ENCODE measurements around the gene POU2F1.

DNA sequence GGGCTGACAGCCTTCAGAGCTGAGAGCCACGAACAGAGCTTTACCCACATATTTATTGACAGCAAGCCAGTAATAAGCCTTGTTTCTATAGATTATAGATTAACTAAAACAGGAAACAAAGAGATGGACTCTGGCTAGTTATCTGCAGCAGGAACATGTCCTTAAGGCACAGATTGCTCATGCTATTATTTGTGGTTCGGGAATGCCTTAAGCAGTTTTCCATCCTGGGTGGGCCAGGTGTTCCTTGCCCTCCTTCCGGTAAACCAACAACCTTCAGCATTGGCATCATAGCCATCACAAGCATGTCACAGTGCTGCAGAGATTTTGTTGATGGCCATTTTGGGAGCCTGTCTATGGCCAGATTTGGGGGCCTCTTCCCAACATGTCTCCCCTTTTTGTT, 96.8 kb downstream of the POU2F1 start:
- TF ChIP-seq, protein P1, sequence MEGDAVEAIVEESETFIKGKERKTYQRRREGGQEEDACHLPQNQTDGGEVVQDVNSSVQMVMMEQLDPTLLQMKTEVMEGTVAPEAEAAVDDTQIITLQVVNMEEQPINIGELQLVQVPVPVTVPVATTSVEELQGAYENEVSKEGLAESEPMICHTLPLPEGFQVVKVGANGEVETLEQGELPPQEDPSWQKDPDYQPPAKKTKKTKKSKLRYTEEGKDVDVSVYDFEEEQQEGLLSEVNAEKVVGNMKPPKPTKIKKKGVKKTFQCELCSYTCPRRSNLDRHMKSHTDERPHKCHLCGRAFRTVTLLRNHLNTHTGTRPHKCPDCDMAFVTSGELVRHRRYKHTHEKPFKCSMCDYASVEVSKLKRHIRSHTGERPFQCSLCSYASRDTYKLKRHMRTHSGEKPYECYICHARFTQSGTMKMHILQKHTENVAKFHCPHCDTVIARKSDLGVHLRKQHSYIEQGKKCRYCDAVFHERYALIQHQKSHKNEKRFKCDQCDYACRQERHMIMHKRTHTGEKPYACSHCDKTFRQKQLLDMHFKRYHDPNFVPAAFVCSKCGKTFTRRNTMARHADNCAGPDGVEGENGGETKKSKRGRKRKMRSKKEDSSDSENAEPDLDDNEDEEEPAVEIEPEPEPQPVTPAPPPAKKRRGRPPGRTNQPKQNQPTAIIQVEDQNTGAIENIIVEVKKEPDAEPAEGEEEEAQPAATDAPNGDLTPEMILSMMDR (IDR thresholded peaks at IDR 0.05): no peak
- TF ChIP-seq POLR2A (IDR thresholded peaks at IDR 0.05) (no peak), POLR2AphosphoS5 (IDR thresholded peaks at IDR 0.05) (no peak)

Data from suprapubic skin (tissue), 4 donors.